Tibial nerve (tissue), 4 donors: ENCODE measurements around the gene DNMT1. TPM values are rescaled to one million over a fixed set of nuclear protein-coding genes. Genes with fewer than 3 reads are reported as not detected.
A peak's percentile ranks its signal among the peaks of the same experiment; 100 is the strongest.

Experiments
- DNase-seq, 2 donors: peaks; one replicate each; pipeline ENCODE4 v3.0.0-alpha.2; 2019; ENCODE audit warnings: low spot score in 2 of 2
- H3K27ac ChIP-seq, 4 donors: fragments of 200-600 bp; sonication (generic) in 3 of 4; one replicate each; pipeline ENCODE4 v1.5.1; 2017 to 2019; ENCODE audit warnings: mild to moderate bottlenecking in 1 of 4
- H3K27me3 ChIP-seq, 2 donors: fragments of 200-600 bp; sonication (generic) in 1 of 2; one replicate each; pipeline versions ENCODE4 v1.5.1 to v1.6.0; 2017 to 2019
- H3K36me3 ChIP-seq, 3 donors: fragments of 200-600 bp; sonication (generic); one replicate each; pipeline ENCODE4 v1.5.1; 2018 to 2019
- H3K4me1 ChIP-seq, 4 donors: fragments of 200-600 bp; sonication (generic) in 3 of 4; one replicate each; pipeline ENCODE4 v1.5.1; 2017 to 2019
- H3K4me3 ChIP-seq, 4 donors: fragments of 200-600 bp; sonication (generic) in 3 of 4; one replicate each; pipeline ENCODE4 v1.5.1; 2017 to 2019; ENCODE audit warnings: mild to moderate bottlenecking in 1 of 4, moderate library complexity in 1 of 4
- H3K9me3 ChIP-seq, 4 donors: fragments of 200-600 bp; sonication (generic) in 3 of 4; one replicate each; pipeline ENCODE4 v1.5.1; 2017 to 2019
- CTCF ChIP-seq, 5 experiments: fragments of 200-600 bp in 3 of 5; fragments of 450-650 bp in 2 of 5; sonication (generic) in 3 of 5; IDR thresholded peaks; one replicate each; pipeline ENCODE4 v1.5.1; 2016 to 2019; ENCODE audit warnings: antibody characterized with exemption in 5 of 5, mild to moderate bottlenecking in 3 of 5, moderate library complexity in 2 of 5
- EP300 ChIP-seq, 2 donors: sonication (generic); formaldehyde crosslinking; IDR thresholded peaks; one replicate each; pipeline ENCODE4 v1.6.1; 2017; ENCODE audit warnings: antibody characterized with exemption in 2 of 2, mild to moderate bottlenecking in 1 of 2
- POLR2A ChIP-seq, 2 donors: fragments of 450-650 bp; IDR thresholded peaks; one replicate each; pipeline ENCODE4 v1.6.1; 2017; ENCODE audit warnings: antibody characterized with exemption in 2 of 2, mild to moderate bottlenecking in 2 of 2, moderate library complexity in 2 of 2
- WGBS, 2 donors: methylation state at CpG; one replicate each; pipeline ENCODE4 v1.1.5; 2018; 5-methylcytosine and 5-hydroxymethylcytosine counted together
- total RNA-seq, 4 donors: library from RNA; depleted of rRNA; stranded (reverse); fragments of >200 nt; gene quantifications; one replicate each; pipeline ENCODE4 v1.1.0, GENCODE V29; 2016

DNMT1 gene
- total RNA-seq, 4 donors from 2014 or later, result 48.2 to 72.9 (median 55.2) TPM

- no peak for TF ChIP-seq POLR2A (IDR thresholded peaks at IDR 0.05)
- no peak for TF ChIP-seq EP300 (IDR thresholded peaks at IDR 0.05)
- no peak for TF ChIP-seq CTCF (IDR thresholded peaks at IDR 0.05)
- Histone ChIP-seq H3K36me3 (peaks cover 15 to 92% (median 43%) of the 10 kb centered on the region in 3 donors), H3K27me3 (no peaks in the 10 kb centered on the region), H3K27ac (no peak overlapping the region), H3K9me3 (no peaks in the 10 kb centered on the region), H3K4me3 (no peak overlapping the region), H3K4me1 (peaks cover 0 to 46% (median 13%) of the 10 kb centered on the region in 4 donors)
- no peak for DNase-seq
- 85 to 88% methylated on average over 16 to 30 of the region's 43 CpGs for WGBS, 2 donors
These were observed 80.6 kb downstream of the DNMT1 start for GRCh38 chr19:10113964-10114650.

DNA sequence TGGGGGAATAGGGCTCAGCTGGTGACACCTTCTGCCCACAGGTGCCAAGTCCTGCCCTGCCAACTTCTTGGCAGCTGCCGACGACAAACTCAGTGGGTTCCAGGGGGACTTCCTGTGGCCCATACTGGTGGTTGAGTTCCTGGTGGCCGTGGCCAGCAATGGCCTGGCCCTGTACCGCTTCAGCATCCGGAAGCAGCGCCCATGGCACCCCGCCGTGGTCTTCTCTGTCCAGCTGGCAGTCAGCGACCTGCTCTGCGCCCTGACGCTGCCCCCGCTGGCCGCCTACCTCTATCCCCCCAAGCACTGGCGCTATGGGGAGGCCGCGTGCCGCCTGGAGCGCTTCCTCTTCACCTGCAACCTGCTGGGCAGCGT lies 81.2 kb downstream of the DNMT1 start:
- 77 to 81% methylated on average over 17 of the region's 19 CpGs for WGBS, 2 donors
- Histone ChIP-seq H3K9me3 (no peaks in the 10 kb centered on the region), H3K4me3 (no peak overlapping the region), H3K27ac (peak overlapping the region in 1 of 4 donors; percentile 26), H3K36me3 (peaks cover 17 to 95% (median 43%) of the 10 kb centered on the region in 3 donors), H3K4me1 (peaks cover 0 to 41% (median 8%) of the 10 kb centered on the region in 4 donors), H3K27me3 (no peaks in the 10 kb centered on the region)
- TF ChIP-seq CTCF (IDR thresholded peaks at IDR 0.05) (no peak), POLR2A (IDR thresholded peaks at IDR 0.05) (no peak), EP300 (IDR thresholded peaks at IDR 0.05) (no peak)
- no peak for DNase-seq

DNA sequence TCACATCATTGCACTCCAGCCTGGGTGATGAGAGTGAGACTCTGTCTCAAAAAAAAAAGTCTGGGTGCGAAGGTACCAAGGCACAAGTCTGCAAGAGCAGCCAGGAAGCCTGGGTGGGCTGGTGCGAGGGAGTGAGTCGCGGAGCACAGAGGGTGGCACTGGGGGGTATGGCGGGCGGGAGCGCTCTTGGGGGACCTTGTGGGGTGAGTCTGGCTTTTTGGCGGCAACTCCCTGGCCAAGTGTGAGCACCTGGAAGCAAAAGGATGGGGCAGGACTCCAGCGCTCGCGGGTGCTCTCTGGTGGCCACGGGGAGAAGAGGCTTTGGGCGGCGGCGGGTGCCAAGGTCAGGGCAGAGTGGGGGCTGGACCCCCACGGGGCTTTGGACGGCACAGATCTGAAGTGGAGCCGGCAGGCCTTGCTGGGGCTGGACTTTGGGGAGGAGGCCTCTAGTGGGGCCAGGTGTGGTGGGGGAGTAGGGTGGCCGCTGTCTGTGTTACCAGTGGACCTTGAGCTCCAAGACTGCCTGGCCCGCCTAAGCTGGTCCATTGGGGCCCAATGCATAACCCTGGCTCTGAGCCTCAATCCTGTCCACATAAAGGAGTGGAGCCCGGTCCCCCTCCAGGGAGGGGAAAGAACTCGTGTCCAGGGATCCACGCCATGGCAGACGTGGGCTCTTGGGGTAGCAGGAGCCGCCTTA lies 81.7 kb downstream of the DNMT1 start:
- Histone ChIP-seq H3K27ac (peak overlapping the region in 2 of 4 donors; percentile 26 to 55), H3K36me3 (peaks cover 17 to 95% (median 48%) of the 10 kb centered on the region in 3 donors), H3K27me3 (no peaks in the 10 kb centered on the region), H3K4me1 (peaks cover 0 to 39% (median 8%) of the 10 kb centered on the region in 4 donors), H3K4me3 (no peak overlapping the region), H3K9me3 (no peaks in the 10 kb centered on the region)
- 22 to 32% methylated on average over 24 of the region's 25 CpGs for WGBS, 2 donors
- DNase-seq, result no peak
- TF ChIP-seq EP300 (IDR thresholded peaks at IDR 0.05) (no peak), CTCF (IDR thresholded peaks at IDR 0.05) (peak; percentile 28 to 69 (median 41)), POLR2A (IDR thresholded peaks at IDR 0.05) (no peak)

GRCh38 chr19:10112037-10112761 lies 82.6 kb downstream of the DNMT1 start:
- 54 to 63% methylated on average over 23 of the region's 23 CpGs for WGBS, 2 donors
- no peaks in the 10 kb centered on the region for H3K9me3 ChIP-seq
- TF ChIP-seq EP300 (IDR thresholded peaks at IDR 0.05), result no peak
- no peak for TF ChIP-seq CTCF (IDR thresholded peaks at IDR 0.05)
- TF ChIP-seq POLR2A (IDR thresholded peaks at IDR 0.05), result no peak
- peaks cover 15 to 95% (median 48%) of the 10 kb centered on the region in 3 donors for H3K36me3 ChIP-seq
- no peak for DNase-seq
- H3K4me3 ChIP-seq, result peak overlapping the region in 2 of 4 donors; percentile 3 to 25
- peaks cover 0 to 39% (median 10%) of the 10 kb centered on the region in 4 donors for H3K4me1 ChIP-seq
- peak overlapping the region in 2 of 4 donors; percentile 24 to 26 for H3K27ac ChIP-seq
- H3K27me3 ChIP-seq, result no peaks in the 10 kb centered on the region
